GM12865 (cell line): Measurements from ENCODE around the gene CDH13.
A peak's percentile ranks its signal among the peaks of the same experiment; 100 is the strongest.

Experiments
- DNase-seq: peaks from one replicate; pipeline ENCODE4 v3.0.0; 2010; ENCODE audit warnings: low read depth
- H3K4me3 ChIP-seq: 2 replicates; pipeline ENCODE4 v1.5.1; 2011; ENCODE audit warnings: mild to moderate bottlenecking, low read depth, low read length, control low read depth
- CTCF ChIP-seq: IDR thresholded peaks from 2 replicates; pipeline ENCODE4 v1.5.1; 2011; ENCODE audit warnings: low read length, control low read depth, low read depth, inconsistent platforms; ENCODE audit not compliant: insufficient read depth; ENCODE audit errors: missing control alignments

The CDH13 gene

GRCh38 chr16:83577078-83577745, 950.4 kb downstream of the CDH13 start:
- TF ChIP-seq CTCF = no peak
- no peak overlapping the region for H3K4me3 ChIP-seq
- DNase-seq = no peak

GRCh38 chr16:83578171-83578570, 951.4 kb downstream of the CDH13 start:
- no peak for DNase-seq
- no peak overlapping the region for H3K4me3 ChIP-seq
- TF ChIP-seq CTCF = no peak

GRCh38 chr16:83579027-83579426, 952.3 kb downstream of the CDH13 start:
- no peak for TF ChIP-seq CTCF
- no peak for DNase-seq
- no peak overlapping the region for H3K4me3 ChIP-seq

GRCh38 chr16:83579436-83579835, 952.7 kb downstream of the CDH13 start:
- no peak overlapping the region for H3K4me3 ChIP-seq
- TF ChIP-seq CTCF = no peak
- no peak for DNase-seq

GRCh38 chr16:83581082-83581481, 954.3 kb downstream of the CDH13 start:
- DNase-seq = peak; percentile 10
- no peak for TF ChIP-seq CTCF

GRCh38 chr16:83581994-83582747, 955.4 kb downstream of the CDH13 start:
- H3K4me3 ChIP-seq = no peak overlapping the region
- TF ChIP-seq CTCF = no peak
- DNase-seq = no peak

More at GRCh38 chr16:83581082-83581481, 954.3 kb downstream of the CDH13 start:
- H3K4me3 ChIP-seq = no peak overlapping the region
